ENCODE measurements around the gene OR52R1. TPM values are rescaled to one million over a fixed set of nuclear protein-coding genes. Genes with fewer than 3 reads are reported as not detected.

The OR52R1 gene
- total RNA-seq (not detected in 2 replicates), polyA plus RNA-seq (not detected in 2 replicates), polyA minus RNA-seq (not detected in 2 replicates)
- total RNA-seq (2013) = not detected

GRCh38 chr11:4804280-4804679, at the start of gene OR52R1:
TSS of gene OR52R1 (minus strand) at chr11:4804380. CDS start at chr11:4804380, 0 bp downstream.
- POLR2A ChIA-PET = no interaction called here
- CTCF ChIA-PET = no interaction called here
- Histone ChIP-seq H3K27ac (ENCODE audit: low read length in 2 of 2) (no peak within 1 kb of the TSS), H3K79me2 (ENCODE audit: control insufficient read depth, insufficient read depth, low read length) (no peaks in the 10 kb centered on the region), H3K4me3 (ENCODE audit: control extremely low read depth in 1 of 5, extremely low read depth in 1 of 5, insufficient read depth in 1 of 5, low read depth in 2 of 5, low read length in 4 of 5) (no peak within 1 kb of the TSS), H4K20me1 (ENCODE audit: control insufficient read depth, insufficient read depth, low read length, poor library complexity, severe bottlenecking) (no peaks in the 10 kb centered on the region), H3K36me3 (replicated peaks in 1 of 2; ENCODE audit: control extremely low read depth in 1 of 2, control insufficient read depth in 1 of 2, extremely low read depth in 1 of 2, insufficient read depth in 2 of 2, low read length in 1 of 2) (no peaks in the 10 kb centered on the region), H2AFZ (ENCODE audit: insufficient read depth, low read depth, low read length, poor library complexity, severe bottlenecking) (no peak within 1 kb of the TSS), H3K9me3 (ENCODE audit: control extremely low read depth in 1 of 3, control insufficient read depth in 2 of 3, insufficient read depth in 1 of 3, low read length in 2 of 3) (no peaks in the 10 kb centered on the region), H3K4me1 (ENCODE audit: control insufficient read depth in 2 of 2, insufficient read depth in 2 of 2, low read length in 2 of 2) (no peaks in the 10 kb centered on the region), H3K27me3 (replicated peaks in 1 of 4; ENCODE audit: control extremely low read depth in 1 of 4, control insufficient read depth in 3 of 4, insufficient read depth in 4 of 4, low read length in 3 of 4) (no peaks in the 10 kb centered on the region), H3K4me2 (replicated peaks; ENCODE audit: low read depth, low read length, poor library complexity, severe bottlenecking) (no peak within 1 kb of the TSS), H3K9ac (ENCODE audit: low read length) (no peak within 1 kb of the TSS)
- Mint-ChIP-seq H3K27me3 (peaks cover 3% of the 10 kb centered on the region), H3K4me1 (no peaks in the 10 kb centered on the region), H3K27ac (no peak within 1 kb of the TSS), H3K4me3 (no peak within 1 kb of the TSS), H3K9me3 (ENCODE audit: insufficient read depth) (peaks cover 2% of the 10 kb centered on the region)
- WGBS (ENCODE audit: insufficient coverage) = 100% methylated on average over 1 of the region's 3 CpGs
- intact Hi-C loops (cut with micrococcal nuclease) = no loop called here
- no peak for TF ChIP-seq CTCF (IDR thresholded peaks at IDR 0.05)
- no peak for TF ChIP-seq EZH2 (IDR thresholded peaks at IDR 0.05; ENCODE audit: borderline replicate concordance, insufficient read depth, low read depth, low read length, poor library complexity, severe bottlenecking)
- no peak for ATAC-seq (ENCODE audit: low read depth)
- DNase-seq = no peak

- WGBS (ENCODE audit: insufficient coverage) = 28% methylated on average over 3 of the region's 4 CpGs
- ChIA-PET CTCF (no interaction called here), POLR2A (no interaction called here)
- no peaks in the 10 kb centered on the region for H4K20me1 ChIP-seq (ENCODE audit: control insufficient read depth, insufficient read depth, low read length, poor library complexity, severe bottlenecking)
- H3K79me2 ChIP-seq (ENCODE audit: control insufficient read depth, insufficient read depth, low read length) = no peaks in the 10 kb centered on the region
- no peaks in the 10 kb centered on the region for H3K27me3 ChIP-seq (replicated peaks in 1 of 4; ENCODE audit: control extremely low read depth in 1 of 4, control insufficient read depth in 3 of 4, insufficient read depth in 4 of 4, low read length in 3 of 4)
- no peak overlapping the region for H3K9ac ChIP-seq (ENCODE audit: low read length)
- no peak overlapping the region for H3K27ac ChIP-seq (ENCODE audit: low read length in 2 of 2)
- Mint-ChIP-seq H3K9me3 (ENCODE audit: insufficient read depth) (no peaks in the 10 kb centered on the region), H3K4me3 (no peak overlapping the region), H3K27ac (no peak overlapping the region), H3K27me3 (peaks cover 20% of the 10 kb centered on the region), H3K4me1 (no peaks in the 10 kb centered on the region)
- H3K9me3 ChIP-seq (ENCODE audit: control extremely low read depth in 1 of 3, control insufficient read depth in 2 of 3, insufficient read depth in 1 of 3, low read length in 2 of 3) = peaks cover 0 to 3% (median 0%) of the 10 kb centered on the region in 3 donors
- H3K4me3 ChIP-seq (ENCODE audit: control extremely low read depth in 1 of 5, extremely low read depth in 1 of 5, insufficient read depth in 1 of 5, low read depth in 2 of 5, low read length in 4 of 5) = no peak overlapping the region
- no peaks in the 10 kb centered on the region for H3K36me3 ChIP-seq (replicated peaks in 1 of 2; ENCODE audit: control extremely low read depth in 1 of 2, control insufficient read depth in 1 of 2, extremely low read depth in 1 of 2, insufficient read depth in 2 of 2, low read length in 1 of 2)
- no peaks in the 10 kb centered on the region for H3K4me1 ChIP-seq (ENCODE audit: control insufficient read depth in 2 of 2, insufficient read depth in 2 of 2, low read length in 2 of 2)
- no peak overlapping the region for H2AFZ ChIP-seq (ENCODE audit: insufficient read depth, low read depth, low read length, poor library complexity, severe bottlenecking)
- DNase-seq (no peak), ATAC-seq (ENCODE audit: low read depth) (no peak)
- intact Hi-C loops (cut with micrococcal nuclease) = no loop called here
- TF ChIP-seq EZH2 (IDR thresholded peaks at IDR 0.05; ENCODE audit: borderline replicate concordance, insufficient read depth, low read depth, low read length, poor library complexity, severe bottlenecking) (no peak), CTCF (IDR thresholded peaks at IDR 0.05) (no peak)
- no peak overlapping the region for H3K4me2 ChIP-seq (replicated peaks; ENCODE audit: low read depth, low read length, poor library complexity, severe bottlenecking)
Measured at GRCh38 chr11:4851033-4851432, 46.9 kb upstream of the OR52R1 start.
